ENCODE measurements around the gene SYT11. TPM values are rescaled to one million over a fixed set of nuclear protein-coding genes. Genes with fewer than 3 reads are reported as not detected.

SYT11 gene
- total and polyA plus RNA-seq, 7 experiments from 2014 or later = 0.39 to 22.9 (median 1.4) TPM

- POLR2A ChIA-PET = interaction anchor here (0.7 to 1.5 kb wide), 4 partner anchors 13 to 175 kb away, joined by 3 to 6 read pairs (median 4); partner anchors contain the start of gene KHDC4
- H3K27ac Mint-ChIP-seq = peak overlapping the region in 5 of 9 donors; percentile 59 to 95 (median 84)
- peaks cover 0 to 24% (median 11%) of the 10 kb centered on the region in 5 donors for H3K27me3 Mint-ChIP-seq
- intact Hi-C loops (cut with micrococcal nuclease) = loop anchor here (1.0 to 10.0 kb wide), 19 partner anchors 51 to 1903 kb away; partner anchors contain the start of genes LAMTOR2 (in 2 of the 2), RIT1 (in 2 of the 2), ADAR (in 1 of the 2) and ARHGEF2 (in 1 of the 2)
- no peaks in the 10 kb centered on the region for H3K9me3 Mint-ChIP-seq
- Histone ChIP-seq H3K4me3 (ENCODE audit: low read length) (peak overlapping the region; percentile 62), H3K9me3 (ENCODE audit: control insufficient read depth in 2 of 3, low read length in 3 of 3) (no peaks in the 10 kb centered on the region), H3K27me3 (ENCODE audit: control insufficient read depth in 2 of 2, insufficient read depth in 2 of 2, low read length in 2 of 2) (no peaks in the 10 kb centered on the region), H3K4me1 (ENCODE audit: control insufficient read depth in 2 of 2, insufficient read depth in 2 of 2, low read length in 2 of 2) (peaks cover 17 to 22% of the 10 kb centered on the region in 2 donors), H3K27ac (ENCODE audit: low read depth, low read length) (no peak overlapping the region), H3K36me3 (ENCODE audit: control insufficient read depth in 2 of 3, insufficient read depth in 3 of 3, low read length in 3 of 3) (no peaks in the 10 kb centered on the region)
- CTCF ChIA-PET = no interaction called here
- H3K36me3 Mint-ChIP-seq = peaks cover 0 to 10% (median 1%) of the 10 kb centered on the region in 5 donors
- peak overlapping the region in 5 of 10 donors; percentile 17 to 95 (median 82) for H3K4me3 Mint-ChIP-seq
- DNase-seq (peak in 3 of 9 donors; percentile 33 to 76 (median 45)), ATAC-seq (peak; percentile 56)
- H3K4me1 Mint-ChIP-seq = peaks cover 0 to 51% (median 37%) of the 10 kb centered on the region in 7 donors
These were observed 809 bp downstream of the SYT11 start for GRCh38 chr1:155859881-155860871.

- no peaks in the 10 kb centered on the region for H3K27me3 ChIP-seq (ENCODE audit: control insufficient read depth in 2 of 2, insufficient read depth in 2 of 2, low read length in 2 of 2)
- Mint-ChIP-seq H3K27ac (peak overlapping the region in 1 of 9 donors; percentile 74), H3K9me3 (no peaks in the 10 kb centered on the region), H3K36me3 (peaks cover 0 to 8% (median 0%) of the 10 kb centered on the region in 5 donors), H3K27me3 (peaks cover 0 to 24% (median 11%) of the 10 kb centered on the region in 5 donors), H3K4me3 (peak overlapping the region in 2 of 10 donors; percentile 39 to 95), H3K4me1 (peaks cover 0 to 44% (median 28%) of the 10 kb centered on the region in 7 donors)
- H3K36me3 ChIP-seq (ENCODE audit: control insufficient read depth in 2 of 3, insufficient read depth in 3 of 3, low read length in 3 of 3) = no peaks in the 10 kb centered on the region
- intact Hi-C loops (cut with micrococcal nuclease) = no loop called here
- no peak overlapping the region for H3K27ac ChIP-seq (ENCODE audit: low read depth, low read length)
- CTCF ChIA-PET = no interaction called here
- H3K4me1 ChIP-seq (ENCODE audit: control insufficient read depth in 2 of 2, insufficient read depth in 2 of 2, low read length in 2 of 2) = peaks cover 16 to 18% of the 10 kb centered on the region in 2 donors
- no peak overlapping the region for H3K4me3 ChIP-seq (ENCODE audit: low read length)
- POLR2A ChIA-PET = interaction anchor here (0.7 kb wide), 1 partner anchor 176 kb away, joined by 3 read pairs; no protein-coding TSS in a partner anchor
- no peak for DNase-seq
- H3K9me3 ChIP-seq (ENCODE audit: control insufficient read depth in 2 of 3, low read length in 3 of 3) = no peaks in the 10 kb centered on the region
- no peak for ATAC-seq
These were observed 1.7 kb downstream of the SYT11 start for GRCh38 chr1:155860970-155861510.

GRCh38 chr1:155861896-155862295 lies 2.5 kb downstream of the SYT11 start:
- H3K36me3 Mint-ChIP-seq = peaks cover 0 to 7% (median 0%) of the 10 kb centered on the region in 5 donors
- H3K4me3 Mint-ChIP-seq = no peak overlapping the region
- no peak overlapping the region for H3K27ac ChIP-seq (ENCODE audit: low read depth, low read length)
- no peak for DNase-seq
- ChIA-PET POLR2A (no interaction called here), CTCF (interaction anchor here (0.6 kb wide), 1 partner anchor 118 kb away, joined by 3 read pairs; no protein-coding TSS in a partner anchor)
- H3K4me1 ChIP-seq (ENCODE audit: control insufficient read depth in 2 of 2, insufficient read depth in 2 of 2, low read length in 2 of 2) = peaks cover 10 to 12% of the 10 kb centered on the region in 2 donors
- H3K9me3 Mint-ChIP-seq = no peaks in the 10 kb centered on the region
- intact Hi-C loops (cut with micrococcal nuclease) = no loop called here
- no peaks in the 10 kb centered on the region for H3K27me3 ChIP-seq (ENCODE audit: control insufficient read depth in 2 of 2, insufficient read depth in 2 of 2, low read length in 2 of 2)
- peaks cover 0 to 24% (median 11%) of the 10 kb centered on the region in 5 donors for H3K27me3 Mint-ChIP-seq
- H3K36me3 ChIP-seq (ENCODE audit: control insufficient read depth in 2 of 3, insufficient read depth in 3 of 3, low read length in 3 of 3) = no peaks in the 10 kb centered on the region
- no peaks in the 10 kb centered on the region for H3K9me3 ChIP-seq (ENCODE audit: control insufficient read depth in 2 of 3, low read length in 3 of 3)
- H3K27ac Mint-ChIP-seq = no peak overlapping the region
- H3K4me1 Mint-ChIP-seq = peaks cover 0 to 42% (median 20%) of the 10 kb centered on the region in 7 donors
- H3K4me3 ChIP-seq (ENCODE audit: low read length) = no peak overlapping the region
- no peak for ATAC-seq

GRCh38 chr1:155864393-155864792 lies 5.0 kb downstream of the SYT11 start:
- intact Hi-C loops (cut with micrococcal nuclease) = no loop called here
- Mint-ChIP-seq H3K9me3 (no peaks in the 10 kb centered on the region), H3K4me1 (peaks cover 0 to 25% (median 3%) of the 10 kb centered on the region in 7 donors), H3K4me3 (no peak overlapping the region), H3K27ac (no peak overlapping the region), H3K27me3 (peaks cover 0 to 21% (median 11%) of the 10 kb centered on the region in 5 donors), H3K36me3 (peaks cover 0 to 5% (median 0%) of the 10 kb centered on the region in 5 donors)
- H3K9me3 ChIP-seq (ENCODE audit: control insufficient read depth in 2 of 3, low read length in 3 of 3) = no peaks in the 10 kb centered on the region
- no peaks in the 10 kb centered on the region for H3K36me3 ChIP-seq (ENCODE audit: control insufficient read depth in 2 of 3, insufficient read depth in 3 of 3, low read length in 3 of 3)
- H3K27ac ChIP-seq (ENCODE audit: low read depth, low read length) = no peak overlapping the region
- POLR2A ChIA-PET = interaction anchor here (0.6 kb wide), 1 partner anchor 438 kb away, joined by 3 read pairs; no protein-coding TSS in a partner anchor
- no peak for ATAC-seq
- CTCF ChIA-PET = interaction anchor here (0.6 kb wide), 1 partner anchor 542 kb away, joined by 4 read pairs; no protein-coding TSS in a partner anchor
- no peak for DNase-seq
- no peaks in the 10 kb centered on the region for H3K27me3 ChIP-seq (ENCODE audit: control insufficient read depth in 2 of 2, insufficient read depth in 2 of 2, low read length in 2 of 2)
- H3K4me1 ChIP-seq (ENCODE audit: control insufficient read depth in 2 of 2, insufficient read depth in 2 of 2, low read length in 2 of 2) = peaks cover 5 to 11% of the 10 kb centered on the region in 2 donors
- H3K4me3 ChIP-seq (ENCODE audit: low read length) = no peak overlapping the region

GRCh38 chr1:155867766-155868165 lies 8.4 kb downstream of the SYT11 start:
- Mint-ChIP-seq H3K27ac (no peak overlapping the region), H3K36me3 (peaks cover 0 to 2% (median 0%) of the 10 kb centered on the region in 5 donors), H3K27me3 (peaks cover 0 to 1% (median under 1%) of the 10 kb centered on the region in 5 donors), H3K4me1 (no peaks in the 10 kb centered on the region), H3K4me3 (no peak overlapping the region), H3K9me3 (no peaks in the 10 kb centered on the region)
- ATAC-seq (no peak), DNase-seq (no peak)
- ChIA-PET CTCF (no interaction called here), POLR2A (no interaction called here)
- no peaks in the 10 kb centered on the region for H3K9me3 ChIP-seq (ENCODE audit: control insufficient read depth in 2 of 3, low read length in 3 of 3)
- H3K4me3 ChIP-seq (ENCODE audit: low read length) = no peak overlapping the region
- no peaks in the 10 kb centered on the region for H3K4me1 ChIP-seq (ENCODE audit: control insufficient read depth in 2 of 2, insufficient read depth in 2 of 2, low read length in 2 of 2)
- H3K27me3 ChIP-seq (ENCODE audit: control insufficient read depth in 2 of 2, insufficient read depth in 2 of 2, low read length in 2 of 2) = no peaks in the 10 kb centered on the region
- H3K36me3 ChIP-seq (ENCODE audit: control insufficient read depth in 2 of 3, insufficient read depth in 3 of 3, low read length in 3 of 3) = no peaks in the 10 kb centered on the region
- H3K27ac ChIP-seq (ENCODE audit: low read depth, low read length) = no peak overlapping the region
- intact Hi-C loops (cut with micrococcal nuclease) = no loop called here

GRCh38 chr1:155871390-155871789 lies 12.0 kb downstream of the SYT11 start:
- no peaks in the 10 kb centered on the region for H3K9me3 Mint-ChIP-seq
- CTCF ChIA-PET = no interaction called here
- peaks cover 0 to 2% (median 0%) of the 10 kb centered on the region in 5 donors for H3K36me3 Mint-ChIP-seq
- no peak overlapping the region for H3K4me3 ChIP-seq (ENCODE audit: low read length)
- no peaks in the 10 kb centered on the region for H3K27me3 ChIP-seq (ENCODE audit: control insufficient read depth in 2 of 2, insufficient read depth in 2 of 2, low read length in 2 of 2)
- intact Hi-C loops (cut with micrococcal nuclease) = no loop called here
- POLR2A ChIA-PET = no interaction called here
- no peak overlapping the region for H3K27ac ChIP-seq (ENCODE audit: low read depth, low read length)
- H3K9me3 ChIP-seq (ENCODE audit: control insufficient read depth in 2 of 3, low read length in 3 of 3) = no peaks in the 10 kb centered on the region
- no peaks in the 10 kb centered on the region for H3K27me3 Mint-ChIP-seq
- H3K27ac Mint-ChIP-seq = no peak overlapping the region
- no peak overlapping the region for H3K4me3 Mint-ChIP-seq
- H3K4me1 ChIP-seq (ENCODE audit: control insufficient read depth in 2 of 2, insufficient read depth in 2 of 2, low read length in 2 of 2) = no peaks in the 10 kb centered on the region
- H3K4me1 Mint-ChIP-seq = no peaks in the 10 kb centered on the region
- no peaks in the 10 kb centered on the region for H3K36me3 ChIP-seq (ENCODE audit: control insufficient read depth in 2 of 3, insufficient read depth in 3 of 3, low read length in 3 of 3)
- DNase-seq = no peak
- ATAC-seq = no peak

All from naive thymus-derived CD4-positive, alpha-beta T cell (primary cell).